ENCODE measurements around the gene TSPEAR.

The TSPEAR gene

GRCh38 chr21:44456214-44456914 is 255.0 kb downstream of the TSPEAR start:
- DNase-seq = no peak

GRCh38 chr21:44455524-44456213 is 255.7 kb downstream of the TSPEAR start:
- DNase-seq = no peak

GRCh38 chr21:44454747-44455523 is 256.4 kb downstream of the TSPEAR start, which contains the start of gene LRRC3:
TSS of gene LRRC3 (plus strand) at chr21:44455510. CDS start at chr21:44456645, 1,135 bp downstream.
- no peak for DNase-seq

- no peak for DNase-seq
Measured at GRCh38 chr21:44454058-44454457, 257.3 kb downstream of the TSPEAR start.

GRCh38 chr21:44453120-44453519 is 258.3 kb downstream of the TSPEAR start:
- DNase-seq = no peak

- DNase-seq = no peak
Measured at GRCh38 chr21:44450999-44451398, 260.4 kb downstream of the TSPEAR start.

- DNase-seq = no peak
Measured at GRCh38 chr21:44450402-44450801, 261.0 kb downstream of the TSPEAR start.

GRCh38 chr21:44449473-44450363 is 261.7 kb downstream of the TSPEAR start:
- no peak for DNase-seq

- DNase-seq = no peak
Measured at GRCh38 chr21:44448651-44449131, 262.7 kb downstream of the TSPEAR start.

Measured in SHP77 treated with DMSO at 0.1 percent for 48 hours (cell line).